Activated CD8-positive, alpha-beta T cell treated with anti-CD3 and anti-CD28 coated beads for 36 hours (primary cell): ENCODE measurements around the gene TANK. TPM values are rescaled to one million over a fixed set of nuclear protein-coding genes. Genes with fewer than 3 reads are reported as not detected.
A peak's percentile ranks its signal among the peaks of the same experiment; 100 is the strongest.
"Not testable (repeated sequence)": the region's sequence is repeated elsewhere in the genome, so short reads cannot be mapped to it uniquely, and the experiment has no call there.

ENCODE experiments used
- ATAC-seq: fragments of 200-7000 bp; cut with Tn5 transposase; one replicate; pipeline ENCODE4 v1.10.0; 2021; ENCODE audit warnings: mild to moderate bottlenecking, moderate library complexity
- CTCF ChIA-PET: fragments of 350-600 bp; sonication (Branson Sonifier 250); formaldehyde crosslinking; loops from one replicate; lab custom pipeline; 2021; ENCODE audit warnings: antibody characterized with exemption; lab: Charles Lee
- POLR2A ChIA-PET: fragments of 350-600 bp; sonication (Branson Sonifier 250); formaldehyde crosslinking; loops from one replicate; lab custom pipeline; 2021; ENCODE audit warnings: antibody characterized with exemption; lab: Charles Lee
- DNase-seq: peaks from one replicate; pipeline ENCODE4 v3.0.0-alpha.2; 2020
- H3K27ac Mint-ChIP-seq: one replicate; pipeline ENCODE4 v1.8.0; 2021; ENCODE audit warnings: mild to moderate bottlenecking, mixed read lengths
- H3K27me3 Mint-ChIP-seq: one replicate; pipeline ENCODE4 v1.8.0; 2021; ENCODE audit warnings: mixed read lengths
- H3K36me3 Mint-ChIP-seq: one replicate; pipeline ENCODE4 v1.8.0; 2021; ENCODE audit warnings: low read depth, mixed read lengths
- H3K4me1 Mint-ChIP-seq: one replicate; pipeline ENCODE4 v1.8.0; 2021; ENCODE audit warnings: low read depth, mixed read lengths
- H3K4me3 Mint-ChIP-seq: one replicate; pipeline ENCODE4 v1.8.0; 2021; ENCODE audit warnings: mild to moderate bottlenecking, moderate library complexity, mixed read lengths
- H3K9me3 Mint-ChIP-seq: one replicate; pipeline ENCODE4 v1.8.0; 2021; ENCODE audit warnings: mixed read lengths
- intact Hi-C: fragments of 100-400 bp; cut with micrococcal nuclease; formaldehyde crosslinking; loops from one replicate; pipeline ENCODE4 v1.10.0; 2022
- total RNA-seq, 2 experiments: library from RNA; stranded (reverse); gene quantifications; one replicate each; pipeline ENCODE4 v1.2.3, GENCODE V29; 2021
- TF ChIP-seq, protein P1 (sequence below): fragments of 200-600 bp; IDR thresholded peaks from one replicate; pipeline ENCODE4 v1.8.0; 2022; ENCODE audit warnings: antibody characterized with exemption, mild to moderate bottlenecking

The TANK gene
- total RNA-seq, 2 experiments from 2014 or later, result 49.2 to 51.6 TPM

DNA sequence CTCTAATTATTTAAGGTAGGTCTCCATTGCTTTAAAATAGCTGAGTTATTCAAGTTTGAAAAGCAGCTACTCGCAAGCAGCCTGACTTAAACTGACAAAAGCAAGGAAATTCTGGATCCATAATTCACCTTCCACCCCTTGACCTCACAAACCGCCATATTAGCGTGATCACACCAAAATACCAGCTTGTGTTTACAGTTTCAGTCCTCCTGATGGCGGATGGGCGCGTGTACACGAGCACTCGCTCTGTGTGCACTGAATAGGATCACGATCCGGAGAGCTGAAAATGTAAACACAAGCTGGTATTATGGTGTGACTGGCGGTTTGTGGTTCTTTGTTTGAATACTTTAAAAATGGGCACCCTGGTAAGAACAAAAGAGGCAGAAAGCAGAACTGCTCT is 105.6 kb downstream of the TANK start:
- CTCF ChIA-PET, result interaction anchor here (0.6 to 1.3 kb wide), 5 partner anchors 9 to 90 kb away, joined by 3 to 8 read pairs (median 3); no protein-coding TSS in a partner anchor
- POLR2A ChIA-PET, result interaction anchor here (0.6 kb wide), 1 partner anchor 692 kb away, joined by 3 read pairs; no protein-coding TSS in a partner anchor
- intact Hi-C loops, result no loop called here
- ATAC-seq, result no peak
- DNase-seq, result no peak
- Mint-ChIP-seq H3K27me3 (peaks cover 5% of the 10 kb centered on the region), H3K36me3 (no peaks in the 10 kb centered on the region), H3K27ac (no peak overlapping the region), H3K9me3 (no peaks in the 10 kb centered on the region), H3K4me3 (no peak overlapping the region), H3K4me1 (no peaks in the 10 kb centered on the region)
- TF ChIP-seq, protein P1, sequence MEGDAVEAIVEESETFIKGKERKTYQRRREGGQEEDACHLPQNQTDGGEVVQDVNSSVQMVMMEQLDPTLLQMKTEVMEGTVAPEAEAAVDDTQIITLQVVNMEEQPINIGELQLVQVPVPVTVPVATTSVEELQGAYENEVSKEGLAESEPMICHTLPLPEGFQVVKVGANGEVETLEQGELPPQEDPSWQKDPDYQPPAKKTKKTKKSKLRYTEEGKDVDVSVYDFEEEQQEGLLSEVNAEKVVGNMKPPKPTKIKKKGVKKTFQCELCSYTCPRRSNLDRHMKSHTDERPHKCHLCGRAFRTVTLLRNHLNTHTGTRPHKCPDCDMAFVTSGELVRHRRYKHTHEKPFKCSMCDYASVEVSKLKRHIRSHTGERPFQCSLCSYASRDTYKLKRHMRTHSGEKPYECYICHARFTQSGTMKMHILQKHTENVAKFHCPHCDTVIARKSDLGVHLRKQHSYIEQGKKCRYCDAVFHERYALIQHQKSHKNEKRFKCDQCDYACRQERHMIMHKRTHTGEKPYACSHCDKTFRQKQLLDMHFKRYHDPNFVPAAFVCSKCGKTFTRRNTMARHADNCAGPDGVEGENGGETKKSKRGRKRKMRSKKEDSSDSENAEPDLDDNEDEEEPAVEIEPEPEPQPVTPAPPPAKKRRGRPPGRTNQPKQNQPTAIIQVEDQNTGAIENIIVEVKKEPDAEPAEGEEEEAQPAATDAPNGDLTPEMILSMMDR, result no peak

GRCh38 chr2:161269111-161269510 is 108.9 kb downstream of the TANK start:
- TF ChIP-seq, protein P1, result no peak
- no peak for DNase-seq
- ATAC-seq, result no peak
- ChIA-PET POLR2A (no interaction called here), CTCF (interaction anchor here (2.1 to 3.0 kb wide), 2 partner anchors 19 to 205 kb away, joined by 7 to 18 read pairs; no protein-coding TSS in a partner anchor)
- peaks cover 5% of the 10 kb centered on the region for H3K27me3 Mint-ChIP-seq
- H3K36me3 Mint-ChIP-seq, result no peaks in the 10 kb centered on the region
- no peaks in the 10 kb centered on the region for H3K4me1 Mint-ChIP-seq
- H3K9me3 Mint-ChIP-seq, result no peaks in the 10 kb centered on the region
- intact Hi-C loops, result no loop called here
- no peak overlapping the region for H3K27ac Mint-ChIP-seq
- no peak overlapping the region for H3K4me3 Mint-ChIP-seq

DNA sequence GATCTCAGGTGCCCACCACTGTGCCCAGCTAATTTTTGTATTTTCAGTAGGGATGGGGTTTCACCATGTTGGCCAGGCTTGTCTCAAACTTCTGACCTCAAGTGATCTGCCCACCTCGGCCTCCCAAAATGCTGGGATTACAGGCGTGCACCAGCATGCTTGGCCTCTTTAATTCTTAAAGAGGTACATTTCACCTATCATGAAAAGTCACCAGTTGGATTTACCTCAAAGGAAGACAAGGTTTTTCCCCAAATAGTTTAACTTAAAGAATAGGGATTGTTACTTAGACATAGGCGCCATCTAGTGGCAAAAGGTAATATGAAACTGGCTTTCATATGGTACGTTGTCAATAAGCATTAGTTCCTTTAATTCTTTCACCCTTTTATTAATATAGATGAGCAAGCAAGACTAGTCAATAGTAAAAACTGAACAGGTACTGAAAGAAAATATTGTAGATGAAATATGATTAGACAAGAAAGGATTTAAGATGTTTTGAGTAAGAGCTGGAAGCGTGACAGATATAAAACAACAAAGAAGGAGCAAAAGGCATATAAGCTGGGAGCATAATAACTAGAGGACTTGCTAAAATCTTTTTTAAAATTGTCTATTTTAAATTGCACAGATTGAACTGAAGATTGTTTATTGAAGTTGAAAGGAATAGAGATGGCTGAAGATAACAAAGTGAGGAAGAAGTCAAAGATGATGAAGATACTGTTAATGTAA is 113.0 kb downstream of the TANK start:
- no peak overlapping the region for H3K4me3 Mint-ChIP-seq
- intact Hi-C loops, result loop anchor here (1.0 to 10.0 kb wide), 3 partner anchors 36 to 198 kb away; no protein-coding TSS in a partner anchor
- DNase-seq, result peak; percentile 34
- CTCF ChIA-PET, result interaction anchor here (0.6 to 4.4 kb wide), 33 partner anchors 9 to 849 kb away, joined by 3 to 30 read pairs (median 3); partner anchors contain the start of gene PSMD14
- H3K27me3 Mint-ChIP-seq, result peaks cover 4% of the 10 kb centered on the region
- TF ChIP-seq, protein P1, result peak; percentile 90
- peak; percentile 73 for ATAC-seq
- H3K27ac Mint-ChIP-seq, result no peak overlapping the region
- no peaks in the 10 kb centered on the region for H3K9me3 Mint-ChIP-seq
- no peaks in the 10 kb centered on the region for H3K36me3 Mint-ChIP-seq
- H3K4me1 Mint-ChIP-seq, result no peaks in the 10 kb centered on the region
- POLR2A ChIA-PET, result no interaction called here

GRCh38 chr2:161278564-161279229 is 118.5 kb downstream of the TANK start:
- ATAC-seq, DNase-seq, H3K27me3 Mint-ChIP-seq, H3K4me1 Mint-ChIP-seq, H3K36me3 Mint-ChIP-seq, POLR2A ChIA-PET, H3K27ac Mint-ChIP-seq, H3K9me3 Mint-ChIP-seq, H3K4me3 Mint-ChIP-seq: not testable (repeated sequence)
- CTCF ChIA-PET, result interaction anchor here (1.1 to 2.8 kb wide), 2 partner anchors 32 to 55 kb away, joined by 3 to 10 read pairs; no protein-coding TSS in a partner anchor
- intact Hi-C loops, result loop anchor here (10.0 kb wide), 1 partner anchor 204 kb away; no protein-coding TSS in a partner anchor

GRCh38 chr2:161279230-161279815 is 119.1 kb downstream of the TANK start:
- H3K36me3 Mint-ChIP-seq, DNase-seq, H3K4me3 Mint-ChIP-seq, H3K27me3 Mint-ChIP-seq, H3K4me1 Mint-ChIP-seq, H3K9me3 Mint-ChIP-seq, POLR2A ChIA-PET, ATAC-seq, H3K27ac Mint-ChIP-seq: not testable (repeated sequence)
- CTCF ChIA-PET, result interaction anchor here (2.8 kb wide), 1 partner anchor 56 kb away, joined by 10 read pairs; no protein-coding TSS in a partner anchor
- intact Hi-C loops, result loop anchor here (10.0 kb wide), 1 partner anchor 205 kb away; no protein-coding TSS in a partner anchor

DNA sequence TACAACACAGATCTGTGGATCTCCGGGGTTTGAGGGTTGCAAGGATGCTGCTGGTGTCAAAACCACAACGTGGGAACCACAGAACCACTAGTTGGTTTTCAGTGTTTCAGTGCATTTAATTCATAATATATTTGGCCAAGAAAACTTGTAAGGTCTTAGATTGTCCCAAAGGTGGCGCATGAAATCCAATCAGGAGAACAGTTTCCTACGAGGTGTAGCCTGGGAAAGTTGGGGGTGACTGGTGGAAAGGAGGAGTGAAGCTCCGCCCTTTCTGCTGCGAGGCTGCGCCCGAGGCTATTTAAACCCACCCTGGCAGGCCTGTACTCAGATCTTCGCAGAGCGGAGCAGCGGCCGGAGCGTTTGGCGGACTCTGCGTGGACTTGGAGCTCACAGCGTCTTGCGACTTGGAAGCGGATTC is 120.7 kb downstream of the TANK start:
- H3K27ac Mint-ChIP-seq, POLR2A ChIA-PET, H3K36me3 Mint-ChIP-seq, ATAC-seq, H3K4me3 Mint-ChIP-seq, H3K9me3 Mint-ChIP-seq, intact Hi-C loops, H3K4me1 Mint-ChIP-seq: not testable (repeated sequence)
- CTCF ChIA-PET, result interaction anchor here (1.0 kb wide), 1 partner anchor 57 kb away, joined by 3 read pairs; no protein-coding TSS in a partner anchor
- peak; percentile 22 for DNase-seq
- peaks cover 11% of the 10 kb centered on the region for H3K27me3 Mint-ChIP-seq

DNA sequence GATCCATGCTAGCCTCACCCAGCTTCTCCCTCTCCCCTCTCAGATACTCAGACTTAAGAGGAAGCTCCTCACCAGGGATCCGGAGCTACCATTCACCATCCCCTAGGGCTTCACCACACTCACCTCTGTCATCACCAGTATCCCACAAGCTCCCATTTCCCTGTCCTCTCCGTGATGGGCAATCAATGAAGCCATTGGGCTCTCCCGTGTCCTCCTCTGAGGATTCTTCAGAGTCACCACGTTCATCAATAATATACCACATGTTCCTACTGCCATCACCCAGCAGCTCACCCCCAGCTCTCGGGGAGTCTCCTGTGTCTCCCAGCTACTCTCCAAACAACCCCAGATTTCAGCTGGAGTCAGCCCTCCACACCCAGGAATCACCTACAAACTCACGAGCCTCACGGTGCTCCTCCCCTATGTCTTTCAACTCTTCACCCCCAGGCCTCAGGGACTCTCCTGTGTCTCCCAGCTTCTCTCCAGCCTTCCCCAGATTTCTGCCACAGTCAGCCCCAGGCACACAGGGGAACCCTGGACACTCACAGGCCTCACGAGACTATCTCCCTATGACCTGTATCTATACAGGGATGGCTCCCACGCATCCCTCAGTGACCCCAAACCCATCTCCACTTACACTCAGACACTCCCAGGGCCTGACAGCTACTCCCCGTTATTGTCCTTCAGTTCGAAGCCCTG is 121.5 kb downstream of the TANK start:
- H3K27me3 Mint-ChIP-seq, result peaks cover 13% of the 10 kb centered on the region
- H3K36me3 Mint-ChIP-seq, POLR2A ChIA-PET, DNase-seq, ATAC-seq, H3K4me3 Mint-ChIP-seq, intact Hi-C loops, H3K9me3 Mint-ChIP-seq, H3K4me1 Mint-ChIP-seq, H3K27ac Mint-ChIP-seq: not testable (repeated sequence)
- CTCF ChIA-PET, result interaction anchor here (1.0 kb wide), 1 partner anchor 58 kb away, joined by 3 read pairs; no protein-coding TSS in a partner anchor

DNA sequence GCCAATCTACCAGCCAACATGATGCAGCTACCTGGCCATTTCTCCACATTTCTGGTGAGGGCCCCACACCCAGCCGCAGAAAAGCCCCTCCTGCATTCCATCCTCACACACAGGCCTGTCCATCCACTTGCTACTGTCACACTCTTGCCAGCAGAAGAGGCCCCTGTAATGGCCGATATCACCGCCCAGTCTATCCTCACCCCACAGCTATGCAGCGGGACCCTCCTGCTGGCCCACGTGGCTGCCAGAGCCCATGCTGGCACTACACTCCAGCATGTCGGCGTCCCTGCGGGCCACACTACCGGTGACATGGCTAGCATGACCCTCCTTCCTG is 122.0 kb downstream of the TANK start:
- H3K4me3 Mint-ChIP-seq, H3K4me1 Mint-ChIP-seq, H3K36me3 Mint-ChIP-seq, intact Hi-C loops, H3K27ac Mint-ChIP-seq, POLR2A ChIA-PET, CTCF ChIA-PET, ATAC-seq, DNase-seq, H3K9me3 Mint-ChIP-seq: not testable (repeated sequence)
- H3K27me3 Mint-ChIP-seq, result peaks cover 13% of the 10 kb centered on the region
